ENCODE results near the gene P2RX1.
"Not testable (repeated sequence)": the region's sequence is repeated elsewhere in the genome, so short reads cannot be mapped to it uniquely, and the experiment has no call there.

Gene P2RX1

GRCh38 chr17:3861761-3862681 lies 54.2 kb downstream of the P2RX1 start:
- DNase-seq (ENCODE audit: low read depth in 2 of 3, low spot score in 2 of 3): no peak

DNA sequence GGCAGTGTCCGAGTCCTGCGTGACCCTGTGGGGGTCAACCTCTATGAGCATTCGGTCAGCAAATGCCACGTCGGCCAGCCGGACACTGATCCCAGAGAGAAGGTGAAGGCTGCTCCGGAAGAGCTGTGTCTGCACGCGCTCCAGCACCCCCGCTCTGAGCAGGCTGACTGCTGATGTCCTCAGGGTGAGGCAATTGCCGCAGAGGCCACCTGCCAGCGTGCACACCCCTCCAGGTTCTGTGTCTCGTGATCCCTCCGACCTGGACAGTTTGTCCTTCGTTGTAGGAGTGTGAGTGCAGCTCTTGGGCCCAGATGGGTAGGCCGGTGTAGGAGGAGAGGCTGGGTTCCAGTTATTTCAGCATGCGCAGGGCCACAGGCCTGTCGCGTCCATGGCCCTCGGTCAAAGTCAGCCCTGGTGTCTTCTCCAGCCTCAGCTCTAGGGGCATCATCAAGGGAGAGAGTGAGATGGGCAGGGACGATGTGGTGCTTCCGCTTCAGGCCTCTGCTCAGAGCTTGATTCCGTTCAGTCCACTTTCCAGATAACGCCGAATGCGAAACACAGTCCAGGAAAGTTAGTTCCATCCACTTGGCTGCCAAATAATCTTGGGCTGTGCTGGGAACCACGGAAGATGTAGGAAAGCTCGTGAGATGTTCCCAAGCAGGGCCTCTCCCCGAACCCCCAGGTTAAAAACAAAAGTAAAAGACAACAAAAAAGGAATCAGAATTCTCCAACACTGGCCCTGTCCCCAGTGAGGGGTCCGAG lies 55.1 kb downstream of the P2RX1 start:
- no peak for DNase-seq (ENCODE audit: low read depth in 2 of 3, low spot score in 2 of 3)

DNA sequence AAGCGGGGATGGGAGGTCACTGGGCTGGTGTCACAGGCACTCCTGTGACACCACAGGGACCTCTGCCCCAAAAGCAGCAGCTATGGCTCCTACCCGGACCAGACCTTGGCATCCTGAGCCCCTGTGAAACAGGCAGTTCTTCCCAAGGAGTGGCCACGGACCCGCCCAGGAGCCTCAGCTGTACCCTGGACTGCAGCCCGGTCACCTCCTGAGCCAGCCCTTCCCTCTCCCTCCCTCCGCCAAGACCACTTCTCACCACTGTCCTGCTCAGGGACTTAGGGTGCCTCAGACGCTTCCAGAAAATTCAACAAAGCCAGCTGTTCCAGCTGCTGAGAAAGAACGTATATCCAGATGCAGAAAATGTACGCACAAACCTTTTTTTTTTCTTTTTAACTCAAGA lies 56.3 kb downstream of the P2RX1 start:
- DNase-seq (ENCODE audit: low read depth in 2 of 3, low spot score in 2 of 3): no peak

DNA sequence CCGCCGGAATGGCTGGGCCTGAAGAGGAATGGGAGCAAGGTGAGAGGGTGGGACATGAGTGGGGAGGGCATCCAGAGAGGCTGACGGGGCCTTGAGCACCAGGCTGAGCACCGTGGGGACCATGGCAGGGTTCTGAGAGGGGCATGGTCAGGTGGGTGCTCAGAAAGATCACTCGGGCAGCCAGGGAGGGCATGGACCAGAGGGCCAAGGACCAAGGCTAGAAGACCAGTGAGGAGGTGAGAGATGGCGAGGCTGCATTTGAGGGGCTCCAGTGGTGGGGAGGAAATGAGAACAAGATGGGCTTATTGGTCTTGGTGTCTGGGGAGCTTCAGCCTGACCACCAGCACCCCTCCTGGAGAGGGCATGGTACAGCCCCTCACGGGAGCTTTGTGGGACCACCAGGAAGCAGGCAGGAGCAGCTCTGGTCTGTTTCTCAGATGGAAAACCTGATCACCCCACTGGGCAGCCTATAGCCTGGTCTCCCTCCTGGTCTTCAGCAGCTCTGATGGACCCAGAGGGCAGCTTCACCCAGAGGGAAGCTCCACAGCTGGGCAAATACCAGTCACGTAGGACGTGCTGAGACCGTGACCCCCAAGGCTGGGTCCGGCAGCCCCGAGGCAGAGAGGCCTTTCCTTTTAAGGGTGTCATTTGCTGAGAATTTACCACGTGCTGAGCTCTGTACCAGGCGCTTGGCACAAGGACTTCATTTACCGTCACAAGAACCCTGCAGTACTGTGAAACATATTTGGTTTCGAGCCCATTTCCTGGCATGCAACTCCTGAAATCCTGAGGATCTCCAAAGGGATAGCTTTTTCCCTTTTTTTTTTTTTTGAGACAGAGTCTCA lies 58.8 kb downstream of the P2RX1 start:
- no peak for DNase-seq (ENCODE audit: low read depth in 2 of 3, low spot score in 2 of 3)

GRCh38 chr17:3854204-3854603 lies 62.1 kb downstream of the P2RX1 start:
- not testable (repeated sequence) for DNase-seq (ENCODE audit: low read depth in 2 of 3, low spot score in 2 of 3)

DNA sequence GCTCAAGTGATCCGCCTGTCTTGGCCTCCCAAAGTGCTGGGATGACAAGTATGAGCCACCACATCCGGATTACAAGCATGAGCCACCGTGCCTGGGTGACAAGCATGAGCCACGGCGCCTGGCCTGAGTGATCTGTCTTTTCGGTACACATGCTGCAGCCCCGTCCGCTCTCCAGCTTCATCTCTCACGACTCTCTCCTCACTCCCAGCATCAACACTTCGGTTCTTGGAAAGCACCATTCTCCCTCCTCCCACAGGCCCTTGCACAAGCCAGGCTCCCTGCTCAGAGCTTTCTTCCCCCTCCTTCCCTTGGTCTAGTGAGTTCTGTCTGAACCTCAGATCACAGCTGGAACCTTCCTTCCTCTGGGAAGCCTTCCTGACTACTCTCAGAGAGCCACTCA lies 63.7 kb downstream of the P2RX1 start:
- no peak for DNase-seq (ENCODE audit: low read depth in 2 of 3, low spot score in 2 of 3)

DNA sequence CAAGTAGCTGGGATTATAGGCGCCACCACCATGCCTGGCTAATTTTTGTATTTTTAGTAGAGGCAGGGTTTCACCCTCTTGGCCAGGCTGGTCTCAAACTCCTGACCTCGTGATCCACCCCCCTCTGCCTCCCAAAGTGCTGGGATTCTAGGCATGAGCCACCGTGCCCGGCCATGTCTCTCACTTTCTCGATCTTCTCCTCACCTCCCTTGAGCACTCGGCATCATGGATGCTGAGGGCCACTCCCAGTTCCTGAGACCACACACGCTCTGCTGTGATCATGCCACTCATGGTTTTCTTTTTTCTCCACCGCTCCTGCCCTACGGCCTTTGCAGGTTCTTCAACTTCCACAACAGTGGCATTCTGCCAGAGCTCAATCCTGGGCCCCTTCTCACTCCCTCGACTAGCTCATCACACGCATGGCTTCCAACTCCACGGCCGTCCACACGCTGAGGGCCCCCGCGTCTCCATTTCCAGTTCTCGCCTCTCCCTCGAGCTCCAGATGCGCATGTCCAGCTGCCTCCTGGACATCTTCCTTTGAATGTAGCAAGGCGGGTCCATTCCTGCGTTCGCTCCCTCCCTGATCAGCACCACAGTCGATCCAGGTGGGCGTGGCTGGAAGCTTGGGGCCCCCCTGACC lies 64.7 kb downstream of the P2RX1 start:
- no peak for DNase-seq (ENCODE audit: low read depth in 2 of 3, low spot score in 2 of 3)

GRCh38 chr17:3848229-3848835 lies 67.9 kb downstream of the P2RX1 start:
- no peak for DNase-seq (ENCODE audit: low read depth in 2 of 3, low spot score in 2 of 3)

GRCh38 chr17:3847165-3847670 lies 69.0 kb downstream of the P2RX1 start:
- DNase-seq (ENCODE audit: low read depth in 2 of 3, low spot score in 2 of 3): no peak
